H7 (cell line): ENCODE measurements around the gene ZSWIM4. TPM values are rescaled to one million over a fixed set of nuclear protein-coding genes. Genes with fewer than 3 reads are reported as not detected.

Experiments
- DNase-seq: peaks from one replicate; pipeline ENCODE4 v3.0.0; 2012
- H3K27me3 ChIP-seq: 2 replicates; pipeline ENCODE4 v1.6.0; 2011; ENCODE audit warnings: mild to moderate bottlenecking, low read length; ENCODE audit not compliant: control insufficient read depth, insufficient read depth
- H3K36me3 ChIP-seq: replicated peaks from 2 replicates; pipeline ENCODE4 v1.5.1; 2011; ENCODE audit warnings: low read length; ENCODE audit not compliant: control insufficient read depth, insufficient read depth
- H3K4me3 ChIP-seq: 2 replicates; pipeline ENCODE4 v1.5.1; 2011; ENCODE audit warnings: low read depth, mild to moderate bottlenecking, control low read depth, low read length, moderate library complexity; ENCODE audit not compliant: insufficient read depth
- total RNA-seq: library from RNA; depleted of rRNA; stranded (reverse); fragments of >200 nt; shearing (Covaris generic); gene quantifications from 2 replicates; pipeline ENCODE4 v1.2.3, GENCODE V29; 2014; rRNA removed

The ZSWIM4 gene
- total RNA-seq, 1 experiment from 2014 or later, result 18.3 TPM

DNA sequence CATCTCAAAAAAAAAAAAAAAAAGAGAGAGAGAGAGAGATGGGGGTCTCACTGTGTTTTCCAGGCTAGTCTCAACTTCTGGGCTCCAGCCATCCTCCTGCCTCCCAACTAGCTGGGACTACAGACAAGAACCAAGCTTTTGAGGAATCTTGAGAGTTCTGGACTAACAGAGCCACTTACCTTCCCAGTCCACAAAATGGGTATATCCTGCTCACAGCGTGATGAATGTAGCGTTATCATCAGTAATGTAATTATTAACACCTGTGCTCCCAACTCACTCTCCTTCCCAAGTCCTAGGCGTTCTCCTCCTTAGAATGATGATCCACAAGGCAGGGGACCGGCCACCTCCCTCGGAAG, 77.1 kb downstream of the ZSWIM4 start:
- peaks cover 52% of the 10 kb centered on the region for H3K27me3 ChIP-seq
- H3K36me3 ChIP-seq, result no peaks in the 10 kb centered on the region
- H3K4me3 ChIP-seq, result no peak overlapping the region
- DNase-seq, result no peak

DNA sequence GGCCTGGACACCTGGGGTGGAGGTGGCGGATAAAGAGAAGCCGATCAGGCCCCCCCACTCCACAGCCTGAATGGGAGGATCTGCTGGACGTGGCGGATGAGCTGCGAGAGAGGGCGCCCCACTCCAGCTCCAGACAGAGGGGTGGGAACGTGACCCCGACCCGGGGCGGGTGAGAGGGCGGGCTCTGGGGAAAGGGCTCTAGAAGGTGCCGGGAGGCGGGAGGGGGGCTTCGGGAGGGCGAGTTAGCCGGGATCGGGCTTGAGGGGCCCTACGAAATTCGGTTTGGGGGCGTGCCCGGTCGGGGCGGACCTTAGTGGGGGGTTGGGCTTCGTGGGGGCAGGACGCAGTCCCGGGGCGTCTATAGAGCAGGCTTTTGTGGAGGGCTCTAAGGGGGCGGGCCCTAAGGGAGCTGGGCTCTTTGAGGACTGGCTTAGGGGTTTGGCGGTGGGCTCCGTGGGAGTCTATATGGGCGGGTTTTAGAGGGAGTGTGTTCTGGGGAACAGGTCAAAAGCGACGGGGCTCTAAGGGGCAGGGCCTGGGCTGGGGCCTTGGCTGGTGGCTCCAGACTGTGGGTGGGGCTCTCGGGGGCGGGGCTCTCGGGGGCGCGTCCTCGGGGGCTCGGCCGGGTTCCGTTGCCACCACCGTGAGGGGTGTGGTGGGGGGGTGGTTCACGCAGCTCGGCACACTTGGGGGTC, 77.6 kb downstream of the ZSWIM4 start:
- Histone ChIP-seq H3K27me3 (peaks cover 47% of the 10 kb centered on the region), H3K4me3 (peak overlapping the region; percentile 25), H3K36me3 (no peaks in the 10 kb centered on the region)
- DNase-seq, result peak; percentile 96

DNA sequence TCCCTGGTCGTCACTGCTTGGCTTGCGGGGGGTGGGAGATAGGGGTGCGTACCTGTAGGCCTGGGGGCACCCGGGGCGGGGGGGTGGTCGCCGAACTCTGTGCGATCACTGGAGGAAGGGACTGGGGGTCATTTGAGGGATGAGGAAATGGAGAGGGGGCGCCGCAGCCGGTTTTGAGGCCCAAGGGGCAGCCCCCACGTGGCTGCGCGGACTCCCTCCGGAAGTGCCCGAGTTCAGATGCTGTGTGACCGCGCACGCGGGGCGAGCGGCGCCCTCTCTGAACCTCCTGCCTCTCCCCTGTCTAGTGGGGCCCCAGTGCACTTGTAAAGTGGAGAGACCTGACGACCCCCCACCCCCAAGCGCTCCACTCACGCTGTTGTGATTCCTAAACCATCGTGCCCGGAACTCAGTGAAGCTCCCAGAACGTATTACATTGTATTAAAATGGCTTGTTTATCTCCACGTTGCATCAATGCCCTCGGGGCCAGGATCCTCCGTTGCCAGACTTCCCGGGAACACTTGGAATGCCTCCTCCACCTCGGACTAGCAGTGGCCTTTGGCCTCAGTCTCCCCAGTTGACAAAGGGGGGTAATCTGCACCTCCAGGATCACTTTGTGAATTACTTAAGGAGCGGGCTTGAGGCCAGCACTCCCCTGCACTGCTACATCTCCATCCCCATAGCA, 78.7 kb downstream of the ZSWIM4 start:
- Histone ChIP-seq H3K4me3 (peak overlapping the region; percentile 16), H3K36me3 (no peaks in the 10 kb centered on the region), H3K27me3 (peaks cover 42% of the 10 kb centered on the region)
- peak; percentile 59 for DNase-seq

DNA sequence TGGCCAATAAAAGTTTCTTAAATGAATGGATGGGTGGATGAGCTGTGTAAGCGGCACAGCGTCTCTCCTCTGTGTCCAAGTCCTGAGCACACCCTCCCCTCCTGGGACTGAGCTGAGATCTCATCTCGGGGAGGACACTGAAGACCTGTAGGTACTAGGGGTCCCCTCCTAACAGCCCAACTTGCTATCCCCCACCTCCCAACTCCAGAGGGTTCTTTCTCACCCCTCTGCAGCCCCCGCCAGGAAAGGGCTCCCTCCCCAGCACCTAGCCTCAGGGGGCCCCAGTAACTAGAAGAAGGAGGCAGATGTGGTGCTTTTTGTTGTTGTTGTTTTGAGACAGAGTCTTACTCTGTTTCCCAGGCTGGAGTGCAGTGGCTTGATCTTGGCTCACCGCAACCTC, 80.6 kb downstream of the ZSWIM4 start:
- no peak overlapping the region for H3K4me3 ChIP-seq
- DNase-seq, result peak; percentile 31
- no peaks in the 10 kb centered on the region for H3K36me3 ChIP-seq
- H3K27me3 ChIP-seq, result peaks cover 42% of the 10 kb centered on the region

DNA sequence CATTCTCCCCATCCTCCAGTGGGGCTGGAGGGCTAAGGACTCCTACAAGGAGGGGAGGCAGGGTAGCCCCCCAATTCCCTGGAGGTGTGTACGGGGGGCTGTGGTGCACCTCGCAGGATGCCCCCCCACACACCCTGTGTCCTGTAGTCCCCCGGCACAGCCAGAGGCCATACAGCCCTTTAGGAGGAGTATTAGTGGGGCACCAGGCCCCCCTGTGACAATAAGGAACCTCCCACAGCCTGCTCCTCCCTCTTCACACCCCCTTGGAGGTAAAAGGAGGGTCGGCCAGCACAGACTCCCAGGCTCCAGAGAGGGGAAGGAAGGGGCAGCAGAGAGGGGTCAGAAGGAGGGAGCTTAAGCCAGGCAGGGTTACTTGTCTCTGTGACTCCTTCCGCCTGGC, 81.6 kb downstream of the ZSWIM4 start, which contains the start of gene NANOS3:
Gene NANOS3 (plus strand): TSS at position 301 of the 400 bp plus-strand sequence. CDS start 115 bp downstream, outside the sequence.
- peak; percentile 43 for DNase-seq
- peaks cover 36% of the 10 kb centered on the region for H3K27me3 ChIP-seq

DNA sequence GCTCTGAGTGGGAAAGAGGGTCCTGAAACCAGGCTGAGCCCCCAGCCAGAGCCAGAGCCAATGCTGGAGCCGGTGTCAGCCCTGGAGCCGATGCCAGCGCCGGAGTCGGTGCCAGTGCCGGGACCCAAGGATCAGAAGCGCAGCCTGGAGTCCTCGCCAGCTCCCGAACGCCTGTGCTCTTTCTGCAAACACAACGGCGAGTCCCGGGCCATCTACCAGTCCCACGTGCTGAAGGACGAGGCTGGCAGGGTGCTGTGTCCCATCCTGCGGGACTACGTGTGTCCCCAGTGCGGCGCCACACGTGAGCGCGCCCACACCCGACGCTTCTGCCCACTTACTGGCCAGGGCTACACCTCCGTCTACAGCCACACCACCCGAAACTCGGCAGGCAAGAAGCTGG, 82.1 kb downstream of the ZSWIM4 start:
- Histone ChIP-seq H3K36me3 (no peaks in the 10 kb centered on the region), H3K4me3 (no peak overlapping the region), H3K27me3 (peaks cover 34% of the 10 kb centered on the region)
- DNase-seq, result peak; percentile 44

More for the DNA sequence above, 81.6 kb downstream of the ZSWIM4 start, which contains the start of gene NANOS3:
- no peaks in the 10 kb centered on the region for H3K36me3 ChIP-seq
- no peak within 1 kb of the TSS for H3K4me3 ChIP-seq

DNA sequence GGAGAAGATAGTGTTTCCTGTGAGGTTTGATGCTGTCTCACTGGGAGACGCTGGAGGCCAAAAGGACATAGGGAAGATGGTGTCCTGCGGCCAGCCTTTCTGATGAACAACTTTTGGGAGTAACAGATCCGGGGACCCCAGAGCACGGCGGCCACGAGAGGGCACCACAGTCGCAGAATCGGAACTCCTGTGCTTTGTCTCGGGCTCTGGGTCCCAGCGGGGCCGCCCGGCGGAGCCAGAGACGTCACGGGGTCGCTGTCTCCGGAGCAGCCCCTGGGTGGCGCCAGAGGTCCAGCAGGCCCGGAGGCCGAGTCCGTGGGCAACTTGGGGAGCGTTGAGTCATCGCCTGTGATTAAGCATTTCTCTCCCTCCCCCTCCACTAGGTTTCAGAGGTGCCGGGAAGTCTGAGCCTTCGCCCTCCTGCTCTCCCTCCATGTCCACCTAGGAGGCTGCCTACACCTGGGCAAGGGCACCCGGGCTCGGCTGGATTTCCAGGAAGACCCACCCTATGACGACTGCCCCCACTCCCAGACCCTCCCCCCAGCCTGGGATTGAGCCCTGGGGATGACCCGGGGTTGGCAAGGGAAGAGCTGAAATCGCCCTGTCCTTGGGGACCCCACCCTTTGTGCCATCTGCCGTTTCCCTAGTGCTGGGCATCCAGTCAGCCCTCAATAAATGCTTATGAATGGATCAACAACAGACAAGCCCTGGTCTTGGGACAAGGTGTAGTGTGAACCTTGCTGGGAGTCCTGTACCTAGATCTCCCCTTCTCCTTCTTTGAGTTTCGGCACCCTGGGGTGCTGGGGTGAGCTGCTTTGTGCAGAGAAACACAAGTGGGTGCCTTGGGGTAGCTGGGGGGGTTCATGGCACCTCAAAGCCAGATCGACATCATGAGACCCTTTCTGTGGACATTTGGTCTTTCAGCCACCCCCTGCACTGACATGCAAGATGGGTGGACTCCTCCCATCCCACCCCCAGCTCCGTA, 85.1 kb downstream of the ZSWIM4 start:
- peak overlapping the region; percentile 28 for H3K4me3 ChIP-seq

DNA sequence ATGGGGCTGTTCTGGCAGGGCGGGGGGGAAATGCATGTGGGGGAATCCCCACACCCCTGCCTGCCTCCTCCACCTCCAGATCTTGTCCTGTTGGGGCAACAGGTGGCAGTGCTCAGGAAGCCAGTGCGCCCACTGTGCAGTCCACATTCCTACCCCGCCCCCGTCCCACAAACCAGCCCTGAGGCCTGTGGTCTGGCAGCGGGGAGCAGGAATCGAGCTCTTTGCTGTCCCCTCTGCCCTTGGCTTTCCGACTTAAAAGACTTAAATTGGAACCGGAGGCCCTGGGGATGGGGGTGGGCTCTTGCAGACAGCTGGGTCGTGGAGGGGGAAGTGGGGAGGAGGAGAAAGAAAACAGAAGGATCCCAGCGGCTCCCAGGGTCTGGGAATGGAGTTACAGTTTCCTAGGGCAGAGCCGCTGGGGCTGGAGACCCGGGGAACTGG, 86.0 kb downstream of the ZSWIM4 start:
- Histone ChIP-seq H3K27me3 (peaks cover 2% of the 10 kb centered on the region; the same call in 1 of the 2 replicates), H3K36me3 (no peaks in the 10 kb centered on the region), H3K4me3 (no peak overlapping the region)
- DNase-seq, result peak; percentile 86

More for the DNA sequence above, 85.1 kb downstream of the ZSWIM4 start:
- H3K36me3 ChIP-seq, result no peaks in the 10 kb centered on the region
- peaks cover 7% of the 10 kb centered on the region for H3K27me3 ChIP-seq
- peak; percentile 97 for DNase-seq

Other genes with a start within 250 kb of the ZSWIM4 start
- gene MRI1, start 30.9 kb upstream of the ZSWIM4 start, total RNA-seq, result 51.3 and 54.9 TPM in 2 replicates
- gene C19orf53, start 21.0 kb upstream of the ZSWIM4 start, total RNA-seq, result 91.5 and 120 TPM in 2 replicates
- not detected in 2 replicates for gene NANOS3, start 81.7 kb downstream of the ZSWIM4 start, total RNA-seq
- gene BRME1, start 110.7 kb downstream of the ZSWIM4 start, total RNA-seq, result 3.4 and 4.1 TPM in 2 replicates
- gene CC2D1A, start 110.8 kb downstream of the ZSWIM4 start, total RNA-seq, result 22.8 and 25.0 TPM in 2 replicates
- gene PODNL1, start 143.0 kb downstream of the ZSWIM4 start, total RNA-seq, result 0.07 and 0.10 TPM in 2 replicates
- 73.3 and 92.9 TPM in 2 replicates for gene DCAF15, start 157.1 kb downstream of the ZSWIM4 start, total RNA-seq
- 6.4 and 6.9 TPM in 2 replicates for gene RFX1, start 210.9 kb downstream of the ZSWIM4 start, total RNA-seq
- not detected in 2 replicates for gene RLN3, start 232.7 kb downstream of the ZSWIM4 start, total RNA-seq
- 8.8 and 10.1 TPM in 2 replicates for gene IL27RA, start 236.3 kb downstream of the ZSWIM4 start, total RNA-seq